ENCODE data around the gene PDPK1.
"Not testable (repeated sequence)": the region's sequence is repeated elsewhere in the genome, so short reads cannot be mapped to it uniquely, and the experiment has no call there.

GRCh38 chr16:2639071-2639721 lies 101.4 kb downstream of the PDPK1 start:
- not testable (repeated sequence) for TF ChIP-seq POLR2A, CTCF, EP300 (IDR thresholded peaks at IDR 0.05)

All from ovary (tissue), 3 donors.